Hematopoietic multipotent progenitor cell treated with erythropoietin and hydrocortisone succinate and interleukin-3 and kit ligand, for 15 days (in vitro differentiated cells): ENCODE results near the gene POLR2E.

Source experiments
- DNase-seq: peaks from one replicate; pipeline ENCODE4 v3.0.0-alpha.2; 2015; ENCODE audit warnings: low spot score

Gene POLR2E

GRCh38 chr19:1110809-1111640 lies 15.8 kb upstream of the POLR2E start:
- DNase-seq = no peak

GRCh38 chr19:1109697-1110671 lies 14.8 kb upstream of the POLR2E start:
- DNase-seq = no peak

GRCh38 chr19:1109032-1109551 lies 13.9 kb upstream of the POLR2E start:
- no peak for DNase-seq

- no peak for DNase-seq
These were observed 13.3 kb upstream of the POLR2E start for GRCh38 chr19:1108291-1109031.

GRCh38 chr19:1107661-1108261 lies 12.6 kb upstream of the POLR2E start:
- no peak for DNase-seq

GRCh38 chr19:1106841-1107660 lies 11.9 kb upstream of the POLR2E start:
- peak; percentile 42 for DNase-seq

- no peak for DNase-seq
These were observed 11.0 kb upstream of the POLR2E start for GRCh38 chr19:1105873-1106840.

- DNase-seq = no peak
These were observed 10.1 kb upstream of the POLR2E start for GRCh38 chr19:1105008-1105872.

- peak; percentile 50 for DNase-seq
These were observed 9.3 kb upstream of the POLR2E start for GRCh38 chr19:1104311-1105007.

GRCh38 chr19:1103708-1104310 lies 8.6 kb upstream of the POLR2E start, which contains the start of gene GPX4:
GPX4 (plus strand) TSS chr19:1103994; CDS start chr19:1104044, 50 bp downstream.
- peak; percentile 100 for DNase-seq

GRCh38 chr19:1103132-1103707 lies 8.0 kb upstream of the POLR2E start:
- DNase-seq = peak; percentile 52

GRCh38 chr19:1102407-1103131 lies 7.4 kb upstream of the POLR2E start:
- peak; percentile 53 for DNase-seq

GRCh38 chr19:1101337-1101698 lies 6.1 kb upstream of the POLR2E start:
- peak; percentile 6 for DNase-seq

- DNase-seq = no peak
These were observed 3.2 kb upstream of the POLR2E start for GRCh38 chr19:1098177-1099051.

GRCh38 chr19:1097810-1098176 lies 2.6 kb upstream of the POLR2E start:
- DNase-seq = no peak
